PFSK-1 (cell line): ENCODE data around the gene FSTL1.

Source experiments
- FOXP2 ChIP-seq: optimal IDR thresholded peaks from 2 replicates; pipeline ENCODE3; 2011; ENCODE audit warnings: borderline replicate concordance, control low read depth, inconsistent platforms; ENCODE audit not compliant: insufficient read depth; ENCODE audit errors: extremely low read length, extremely low read depth
- POLR2AphosphoS5 ChIP-seq: IDR thresholded peaks from 2 replicates; pipeline ENCODE4 v1.6.1; 2012; ENCODE audit warnings: low read depth, mild to moderate bottlenecking, control low read depth, low read length, moderate library complexity
- SIN3A ChIP-seq: IDR thresholded peaks from 2 replicates; pipeline ENCODE4 v1.6.1; 2012; ENCODE audit warnings: mild to moderate bottlenecking, low read length, moderate library complexity, borderline replicate concordance; ENCODE audit not compliant: insufficient read depth
- TAF1 ChIP-seq: IDR thresholded peaks from 2 replicates; pipeline ENCODE4 v1.6.1; 2012; ENCODE audit warnings: low read length, control low read depth, borderline replicate concordance; ENCODE audit not compliant: insufficient read depth
- TF ChIP-seq, protein P1 (sequence below), 2 experiments: IDR thresholded peaks; 2 replicates each; pipeline versions ENCODE4 v1.6.1 to v1.8.0; 2011 to 2012; ENCODE audit warnings: low read depth in 2 of 2, low read length in 2 of 2, control low read depth in 1 of 2, inconsistent platforms in 1 of 2, mild to moderate bottlenecking in 1 of 2, moderate library complexity in 1 of 2; ENCODE audit not compliant: insufficient read depth in 1 of 2

The FSTL1 gene

DNA sequence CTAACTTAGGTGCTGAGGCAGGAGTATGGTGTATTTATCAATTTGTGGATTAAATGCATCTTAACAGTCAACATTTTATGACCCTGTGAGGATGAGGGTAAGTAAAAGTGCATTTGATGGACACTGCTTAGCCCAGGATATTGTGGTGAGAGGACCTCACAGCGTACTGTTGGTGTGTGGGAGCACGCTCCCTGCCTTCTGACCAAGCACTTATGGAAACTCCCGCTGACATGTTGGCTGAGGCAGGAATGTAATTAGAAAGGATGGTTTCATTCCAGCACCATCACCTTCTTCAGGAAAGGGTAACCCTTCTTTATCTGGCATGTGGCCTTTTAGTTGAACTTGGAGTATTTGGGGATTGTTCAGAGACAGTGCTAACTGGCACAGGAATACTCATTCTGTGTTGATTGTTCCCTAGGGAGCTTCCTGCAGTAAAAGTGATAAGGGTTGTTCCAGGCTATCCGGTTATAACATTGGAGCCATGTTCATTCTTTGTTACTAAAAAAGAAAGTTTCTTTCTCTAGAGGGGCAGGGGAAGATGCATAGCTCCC lies 11.7 kb upstream of the FSTL1 start:
- TF ChIP-seq FOXP2 = no peak
- TF ChIP-seq, protein P1, sequence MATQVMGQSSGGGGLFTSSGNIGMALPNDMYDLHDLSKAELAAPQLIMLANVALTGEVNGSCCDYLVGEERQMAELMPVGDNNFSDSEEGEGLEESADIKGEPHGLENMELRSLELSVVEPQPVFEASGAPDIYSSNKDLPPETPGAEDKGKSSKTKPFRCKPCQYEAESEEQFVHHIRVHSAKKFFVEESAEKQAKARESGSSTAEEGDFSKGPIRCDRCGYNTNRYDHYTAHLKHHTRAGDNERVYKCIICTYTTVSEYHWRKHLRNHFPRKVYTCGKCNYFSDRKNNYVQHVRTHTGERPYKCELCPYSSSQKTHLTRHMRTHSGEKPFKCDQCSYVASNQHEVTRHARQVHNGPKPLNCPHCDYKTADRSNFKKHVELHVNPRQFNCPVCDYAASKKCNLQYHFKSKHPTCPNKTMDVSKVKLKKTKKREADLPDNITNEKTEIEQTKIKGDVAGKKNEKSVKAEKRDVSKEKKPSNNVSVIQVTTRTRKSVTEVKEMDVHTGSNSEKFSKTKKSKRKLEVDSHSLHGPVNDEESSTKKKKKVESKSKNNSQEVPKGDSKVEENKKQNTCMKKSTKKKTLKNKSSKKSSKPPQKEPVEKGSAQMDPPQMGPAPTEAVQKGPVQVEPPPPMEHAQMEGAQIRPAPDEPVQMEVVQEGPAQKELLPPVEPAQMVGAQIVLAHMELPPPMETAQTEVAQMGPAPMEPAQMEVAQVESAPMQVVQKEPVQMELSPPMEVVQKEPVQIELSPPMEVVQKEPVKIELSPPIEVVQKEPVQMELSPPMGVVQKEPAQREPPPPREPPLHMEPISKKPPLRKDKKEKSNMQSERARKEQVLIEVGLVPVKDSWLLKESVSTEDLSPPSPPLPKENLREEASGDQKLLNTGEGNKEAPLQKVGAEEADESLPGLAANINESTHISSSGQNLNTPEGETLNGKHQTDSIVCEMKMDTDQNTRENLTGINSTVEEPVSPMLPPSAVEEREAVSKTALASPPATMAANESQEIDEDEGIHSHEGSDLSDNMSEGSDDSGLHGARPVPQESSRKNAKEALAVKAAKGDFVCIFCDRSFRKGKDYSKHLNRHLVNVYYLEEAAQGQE (IDR thresholded peaks at IDR 0.05; ENCODE audit: insufficient read depth in 1 of 2, low read depth in 2 of 2, low read length in 2 of 2) = no peak
- TF ChIP-seq POLR2AphosphoS5 = no peak

DNA sequence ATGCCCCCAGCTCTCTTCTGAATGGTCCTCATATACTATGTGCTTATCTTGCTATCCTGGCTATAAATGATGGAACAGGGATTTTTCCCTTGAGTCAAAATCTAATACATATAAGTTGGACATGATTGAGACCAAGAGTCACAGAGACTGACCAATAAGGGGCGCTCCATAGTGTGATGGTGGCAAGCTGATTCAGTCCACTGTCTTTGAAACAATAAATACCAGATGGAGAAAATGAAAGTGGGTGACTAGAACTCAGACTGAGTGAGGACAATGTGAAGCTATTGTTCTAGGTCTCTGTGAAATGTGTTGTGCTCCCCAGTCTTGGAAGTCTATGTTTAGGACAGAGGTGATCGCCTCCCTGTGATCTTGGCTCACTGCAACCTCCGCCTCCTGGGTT lies 10.6 kb upstream of the FSTL1 start:
- TF ChIP-seq, protein P1 (IDR thresholded peaks at IDR 0.05; ENCODE audit: insufficient read depth in 1 of 2, low read depth in 2 of 2, low read length in 2 of 2) = no peak
- TF ChIP-seq TAF1 = no peak
- TF ChIP-seq SIN3A = no peak
- no peak for TF ChIP-seq POLR2AphosphoS5

DNA sequence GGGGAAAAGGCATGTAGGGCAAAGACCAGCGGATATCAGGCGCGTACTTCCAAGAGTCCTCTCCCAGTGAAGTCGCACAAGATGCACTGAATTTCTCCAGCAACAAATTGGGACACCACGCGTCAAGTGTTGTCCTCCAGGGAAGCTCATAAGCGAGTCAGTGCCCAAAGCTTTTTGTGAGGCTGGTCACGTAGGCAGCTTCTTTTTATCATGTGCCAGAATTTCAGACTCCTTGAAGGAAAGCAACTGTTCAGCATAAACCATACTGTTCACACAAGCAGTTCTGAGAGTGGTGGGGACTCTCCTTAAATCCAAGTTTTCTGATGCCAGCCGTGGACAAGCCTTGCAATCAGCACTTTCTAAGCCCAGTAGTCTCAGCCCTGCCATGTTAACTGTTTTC lies 10.1 kb upstream of the FSTL1 start:
- no peak for TF ChIP-seq TAF1

DNA sequence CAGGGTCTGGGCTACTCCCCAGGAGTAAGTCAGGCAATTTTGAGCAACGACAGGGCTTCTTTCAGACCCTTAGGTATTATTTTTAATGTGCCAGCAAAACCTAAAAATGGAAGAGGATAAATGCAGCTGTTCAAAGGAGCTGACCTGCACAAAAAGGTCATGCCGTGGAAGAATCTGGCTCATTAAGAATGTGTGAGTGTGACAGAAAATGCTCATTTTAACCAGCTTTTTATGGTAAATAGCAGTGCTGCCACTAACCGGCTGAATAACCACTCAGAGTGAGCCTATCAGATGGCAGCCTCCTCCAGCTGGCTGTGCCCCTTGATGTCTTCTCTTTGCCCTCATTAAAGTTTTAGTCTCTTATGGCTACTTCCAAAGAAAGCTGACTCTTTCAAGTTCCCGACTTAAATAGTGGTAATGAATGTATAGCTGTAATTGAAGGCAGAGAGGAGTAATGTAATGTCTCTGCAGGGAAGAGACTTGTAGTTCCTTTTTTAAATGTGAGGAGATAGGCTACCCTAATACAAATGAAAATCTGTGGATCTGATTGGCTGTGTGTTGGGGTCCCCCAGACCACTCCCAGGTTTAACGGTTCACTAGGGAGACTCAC lies 9.5 kb upstream of the FSTL1 start:
- TF ChIP-seq POLR2AphosphoS5 (no peak), FOXP2 (no peak), TAF1 (no peak)
- TF ChIP-seq, protein P1 (IDR thresholded peaks at IDR 0.05; ENCODE audit: insufficient read depth in 1 of 2, low read depth in 2 of 2, low read length in 2 of 2) = no peak

DNA sequence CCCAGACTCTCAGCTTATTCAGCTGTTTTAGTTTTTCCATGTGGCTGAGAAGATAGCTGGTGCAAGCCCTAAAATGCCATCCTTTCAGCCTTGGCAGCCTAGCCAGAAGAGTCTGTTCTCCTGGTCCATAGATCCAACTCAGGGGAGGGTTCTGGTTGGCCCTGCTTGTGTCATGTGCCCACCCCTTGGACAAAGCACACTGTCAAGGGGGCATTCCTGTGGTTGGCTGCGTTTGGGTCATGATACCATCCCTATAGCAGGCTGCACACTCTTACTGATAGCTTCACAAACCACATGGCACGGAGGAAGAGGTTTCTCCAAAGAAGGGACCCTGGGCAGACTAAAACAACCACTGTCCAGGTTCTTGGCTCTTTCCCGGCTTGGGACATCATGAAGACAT lies 8.4 kb upstream of the FSTL1 start:
- TF ChIP-seq POLR2AphosphoS5 (no peak), TAF1 (no peak), SIN3A (no peak), FOXP2 (no peak)
- TF ChIP-seq, protein P1 (IDR thresholded peaks at IDR 0.05; ENCODE audit: insufficient read depth in 1 of 2, low read depth in 2 of 2, low read length in 2 of 2) = no peak
